DOHH2 (cell line): ENCODE data around the gene CCDC107.

Experiments
- H3F3A ChIP-seq: fragments of 200-600 bp; sonication (generic), shearing (Covaris generic); 2 replicates; pipeline ENCODE4 v1.6.0; 2016; ENCODE audit warnings: antibody characterized with exemption, mild to moderate bottlenecking; ENCODE audit not compliant: control insufficient read depth, insufficient read depth
- H3K27ac ChIP-seq: fragments of 200-600 bp; sonication (generic); 2 replicates; pipeline ENCODE4 v1.5.1; 2014; ENCODE audit warnings: low read depth, mild to moderate bottlenecking, low read length, moderate library complexity
- H3K27me3 ChIP-seq: fragments of 200-600 bp; sonication (generic); 2 replicates; pipeline ENCODE4 v1.6.1; 2014; ENCODE audit warnings: mild to moderate bottlenecking, low read length, mixed read lengths; ENCODE audit not compliant: control insufficient read depth
- H3K36me3 ChIP-seq: fragments of 200-600 bp; sonication (generic); 2 replicates; pipeline ENCODE4 v1.6.1; 2014; ENCODE audit warnings: mild to moderate bottlenecking, low read length, moderate library complexity, mixed read lengths; ENCODE audit not compliant: control insufficient read depth
- H3K4me1 ChIP-seq: fragments of 200-600 bp; sonication (generic); 2 replicates; pipeline ENCODE4 v1.6.1; 2014; ENCODE audit warnings: mild to moderate bottlenecking, low read length, mixed read lengths; ENCODE audit not compliant: control insufficient read depth
- H3K4me2 ChIP-seq: fragments of 200-600 bp; sonication (generic); 2 replicates; pipeline ENCODE4 v1.6.0; 2014; ENCODE audit warnings: mild to moderate bottlenecking, low read length, moderate library complexity
- H3K4me3 ChIP-seq: fragments of 200-600 bp; sonication (generic); 2 replicates; pipeline ENCODE4 v1.5.1; 2014; ENCODE audit warnings: mild to moderate bottlenecking, low read length, mixed read lengths
- H3K79me2 ChIP-seq: fragments of 200-600 bp; sonication (generic); 2 replicates; pipeline ENCODE4 v1.6.1; 2014; ENCODE audit warnings: mild to moderate bottlenecking, low read length, mixed read lengths; ENCODE audit not compliant: control insufficient read depth
- H3K9me2 ChIP-seq: fragments of 200-600 bp; sonication (generic); replicated peaks from 2 replicates; pipeline ENCODE4 v1.6.1; 2014; ENCODE audit warnings: mild to moderate bottlenecking, low read length, mixed read lengths; ENCODE audit not compliant: control insufficient read depth
- H3K9me3 ChIP-seq: fragments of 200-600 bp; sonication (generic); 2 replicates; pipeline ENCODE4 v1.6.1; 2014; ENCODE audit warnings: antibody characterized with exemption, low read length, mixed read lengths; ENCODE audit not compliant: control insufficient read depth, insufficient read depth
- H4K20me1 ChIP-seq: fragments of 200-600 bp; sonication (generic); 2 replicates; pipeline ENCODE4 v1.6.0; 2014; ENCODE audit warnings: low read depth, mild to moderate bottlenecking, antibody characterized with exemption, low read length, moderate library complexity; ENCODE audit not compliant: control insufficient read depth, insufficient read depth
- EZH2phosphoT487 ChIP-seq: fragments of 200-600 bp; sonication (generic); IDR thresholded peaks from 2 replicates; pipeline ENCODE4 v1.6.1; 2017; ENCODE audit warnings: borderline replicate concordance, mild to moderate bottlenecking, antibody characterized with exemption, low read length, moderate library complexity, mixed read lengths
- TF ChIP-seq, protein P1 (sequence below): fragments of 200-600 bp; sonication (generic); IDR thresholded peaks from one replicate; pipeline ENCODE4 v1.5.1; 2014; ENCODE audit warnings: antibody characterized with exemption, mild to moderate bottlenecking, low read depth, low read length; ENCODE audit not compliant: poor library complexity, severe bottlenecking

Gene CCDC107, protein sequence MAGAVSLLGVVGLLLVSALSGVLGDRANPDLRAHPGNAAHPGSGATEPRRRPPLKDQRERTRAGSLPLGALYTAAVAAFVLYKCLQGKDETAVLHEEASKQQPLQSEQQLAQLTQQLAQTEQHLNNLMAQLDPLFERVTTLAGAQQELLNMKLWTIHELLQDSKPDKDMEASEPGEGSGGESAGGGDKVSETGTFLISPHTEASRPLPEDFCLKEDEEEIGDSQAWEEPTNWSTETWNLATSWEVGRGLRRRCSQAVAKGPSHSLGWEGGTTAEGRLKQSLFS

DNA sequence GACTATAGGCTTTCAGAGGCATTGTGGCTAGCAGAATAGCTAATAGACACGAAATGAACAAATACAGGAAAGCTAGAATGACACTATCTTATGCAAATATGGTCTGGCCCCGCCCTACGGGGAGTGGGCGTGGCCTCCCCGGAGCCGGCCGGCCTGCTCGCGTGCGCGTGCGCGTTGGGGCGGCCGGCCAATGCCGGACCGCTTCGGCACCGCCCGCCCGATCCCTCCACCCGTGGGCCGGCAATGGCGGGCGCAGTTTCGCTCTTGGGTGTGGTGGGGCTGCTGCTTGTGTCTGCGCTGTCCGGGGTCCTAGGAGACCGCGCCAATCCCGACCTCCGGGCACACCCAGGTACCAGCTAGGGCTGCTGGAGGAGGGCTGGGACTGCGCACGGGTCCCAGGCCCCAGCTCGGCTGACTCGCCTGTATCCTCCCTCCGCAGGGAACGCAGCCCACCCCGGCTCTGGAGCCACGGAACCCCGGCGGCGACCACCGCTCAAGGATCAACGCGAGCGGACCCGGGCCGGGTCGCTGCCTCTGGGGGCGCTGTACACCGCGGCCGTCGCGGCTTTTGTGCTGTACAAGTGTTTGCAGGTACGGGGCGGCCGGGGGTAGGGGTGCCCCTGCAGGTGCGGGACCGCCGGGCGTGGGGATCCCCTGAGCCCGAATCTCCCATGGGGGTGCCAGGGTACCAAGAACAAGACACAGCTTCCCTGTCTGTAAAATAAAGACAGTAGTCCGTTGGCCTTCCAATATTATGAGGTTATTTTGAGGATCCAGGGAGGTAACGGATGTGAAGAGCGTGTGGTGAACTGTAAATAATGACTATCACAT lies at the start of gene CCDC107:
TSS of gene CCDC107 (plus strand) at position 156 of the 831 bp plus-strand sequence. CDS start at position 244, 88 bp downstream.
- H3F3A ChIP-seq: peaks cover 14% of the 10 kb centered on the region
- peak within 1 kb of the TSS; percentile 78 for H3K4me2 ChIP-seq
- H3K27me3 ChIP-seq: no peaks in the 10 kb centered on the region
- peak within 1 kb of the TSS; percentile 71 for H3K27ac ChIP-seq
- peak within 1 kb of the TSS; percentile 82 for H3K4me3 ChIP-seq
- no peaks in the 10 kb centered on the region for H3K9me3 ChIP-seq
- H4K20me1 ChIP-seq: no peaks in the 10 kb centered on the region
- H3K79me2 ChIP-seq: peaks cover 30% of the 10 kb centered on the region
- H3K36me3 ChIP-seq: peaks cover 43% of the 10 kb centered on the region
- H3K9me2 ChIP-seq: no peaks in the 10 kb centered on the region
- no peak for TF ChIP-seq EZH2phosphoT487
- TF ChIP-seq, protein P1, sequence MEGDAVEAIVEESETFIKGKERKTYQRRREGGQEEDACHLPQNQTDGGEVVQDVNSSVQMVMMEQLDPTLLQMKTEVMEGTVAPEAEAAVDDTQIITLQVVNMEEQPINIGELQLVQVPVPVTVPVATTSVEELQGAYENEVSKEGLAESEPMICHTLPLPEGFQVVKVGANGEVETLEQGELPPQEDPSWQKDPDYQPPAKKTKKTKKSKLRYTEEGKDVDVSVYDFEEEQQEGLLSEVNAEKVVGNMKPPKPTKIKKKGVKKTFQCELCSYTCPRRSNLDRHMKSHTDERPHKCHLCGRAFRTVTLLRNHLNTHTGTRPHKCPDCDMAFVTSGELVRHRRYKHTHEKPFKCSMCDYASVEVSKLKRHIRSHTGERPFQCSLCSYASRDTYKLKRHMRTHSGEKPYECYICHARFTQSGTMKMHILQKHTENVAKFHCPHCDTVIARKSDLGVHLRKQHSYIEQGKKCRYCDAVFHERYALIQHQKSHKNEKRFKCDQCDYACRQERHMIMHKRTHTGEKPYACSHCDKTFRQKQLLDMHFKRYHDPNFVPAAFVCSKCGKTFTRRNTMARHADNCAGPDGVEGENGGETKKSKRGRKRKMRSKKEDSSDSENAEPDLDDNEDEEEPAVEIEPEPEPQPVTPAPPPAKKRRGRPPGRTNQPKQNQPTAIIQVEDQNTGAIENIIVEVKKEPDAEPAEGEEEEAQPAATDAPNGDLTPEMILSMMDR: peak; percentile 80
- H3K4me1 ChIP-seq: peaks cover 56% of the 10 kb centered on the region

DNA sequence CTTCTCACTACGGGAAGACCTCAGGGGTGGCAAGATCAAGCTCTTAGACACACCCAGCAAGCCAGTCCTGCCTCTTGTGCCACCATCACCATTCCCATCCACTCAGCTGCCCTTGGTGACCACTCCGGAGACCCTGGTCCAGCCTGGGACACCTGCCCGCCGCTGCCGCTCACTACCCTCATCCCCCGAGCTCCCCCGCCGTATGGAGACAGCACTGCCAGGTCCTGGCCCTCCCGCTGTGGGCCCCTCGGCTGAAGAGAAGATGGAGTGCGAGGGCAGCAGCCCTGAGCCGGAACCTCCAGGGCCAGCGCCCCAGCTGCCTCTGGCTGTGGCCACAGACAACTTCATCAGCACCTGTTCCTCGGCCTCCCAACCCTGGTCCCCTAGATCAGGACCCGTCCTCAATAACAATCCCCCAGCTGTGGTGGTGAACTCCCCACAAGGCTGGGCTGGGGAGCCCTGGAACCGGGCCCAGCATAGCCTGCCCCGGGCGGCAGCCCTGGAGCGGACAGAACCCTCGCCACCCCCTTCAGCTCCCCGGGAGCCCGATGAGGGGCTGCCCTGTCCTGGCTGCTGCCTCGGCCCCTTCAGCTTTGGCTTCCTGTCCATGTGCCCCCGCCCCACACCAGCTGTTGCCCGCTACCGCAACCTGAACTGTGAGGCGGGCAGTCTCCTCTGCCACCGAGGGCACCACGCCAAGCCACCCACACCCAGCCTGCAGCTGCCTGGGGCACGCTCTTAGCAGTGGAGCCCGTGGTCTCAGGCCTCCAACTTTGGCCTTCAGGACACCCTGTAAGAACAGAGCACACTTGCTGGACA lies 48.9 kb upstream of the CCDC107 start:
- Histone ChIP-seq H3K36me3 (peaks cover 35% of the 10 kb centered on the region), H4K20me1 (no peaks in the 10 kb centered on the region)

DNA sequence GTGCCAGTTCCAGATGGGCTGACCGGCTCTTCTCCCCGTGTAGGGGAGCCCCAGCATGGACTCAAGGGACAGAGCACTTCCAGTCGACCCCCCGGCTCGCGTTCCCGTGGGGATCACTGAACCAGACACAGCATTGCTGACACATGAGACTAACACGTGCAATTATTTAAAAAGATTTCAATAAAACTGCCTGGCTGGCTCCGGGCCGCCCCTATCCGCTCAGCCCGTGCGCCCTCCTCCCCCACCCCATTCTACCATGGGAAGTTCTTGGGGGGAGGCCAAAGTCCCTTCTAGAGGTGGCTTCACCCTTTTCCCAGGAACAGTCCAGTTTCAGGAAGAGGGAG lies 48.3 kb upstream of the CCDC107 start:
- Histone ChIP-seq H4K20me1 (no peaks in the 10 kb centered on the region), H3K4me3 (no peak overlapping the region), H3K27ac (no peak overlapping the region), H3K4me1 (peaks cover 18% of the 10 kb centered on the region), H3K9me2 (no peaks in the 10 kb centered on the region), H3K36me3 (peaks cover 35% of the 10 kb centered on the region), H3K4me2 (no peak overlapping the region), H3K27me3 (no peaks in the 10 kb centered on the region), H3F3A (no peaks in the 10 kb centered on the region), H3K79me2 (peaks cover 15% of the 10 kb centered on the region), H3K9me3 (no peaks in the 10 kb centered on the region)
- TF ChIP-seq, protein P1: no peak
- no peak for TF ChIP-seq EZH2phosphoT487

More for the DNA sequence above, 48.9 kb upstream of the CCDC107 start:
- Histone ChIP-seq H3K4me3 (no peak overlapping the region), H3K27ac (no peak overlapping the region), H3K79me2 (peaks cover 15% of the 10 kb centered on the region), H3K4me1 (peaks cover 22% of the 10 kb centered on the region), H3F3A (no peaks in the 10 kb centered on the region), H3K9me3 (no peaks in the 10 kb centered on the region), H3K4me2 (no peak overlapping the region), H3K27me3 (no peaks in the 10 kb centered on the region), H3K9me2 (no peaks in the 10 kb centered on the region)
- TF ChIP-seq, protein P1: no peak
- no peak for TF ChIP-seq EZH2phosphoT487
